BE2C (cell line): ENCODE data around the gene PHACTR1.

Experiments used
- DNase-seq: peaks from one replicate; pipeline ENCODE4 v3.0.0-alpha.2; 2020
- H3K27me3 ChIP-seq: fragments of 250-450 bp; sonication (Bioruptor Pico); 2 replicates; pipeline ENCODE4 v1.5.1; 2020; ENCODE audit warnings: mild to moderate bottlenecking
- H3K36me3 ChIP-seq: fragments of 250-450 bp; sonication (Bioruptor Pico); 2 replicates; pipeline ENCODE4 v1.5.1; 2020; ENCODE audit warnings: mild to moderate bottlenecking
- H3K4me1 ChIP-seq: fragments of 250-450 bp; sonication (Bioruptor Pico); 2 replicates; pipeline ENCODE4 v1.5.1; 2020
- H3K4me3 ChIP-seq: 2 replicates; pipeline ENCODE4 v1.5.1; 2011; ENCODE audit warnings: low read depth, low read length
- H3K9me3 ChIP-seq: fragments of 250-450 bp; sonication (Bioruptor Pico); 2 replicates; pipeline ENCODE4 v1.5.1; 2020
- CTCF ChIP-seq: IDR thresholded peaks from 2 replicates; pipeline ENCODE4 v1.5.1; 2012; ENCODE audit warnings: mild to moderate bottlenecking, low read depth, low read length

The PHACTR1 gene

GRCh38 chr6:13075141-13075845 is 358.7 kb downstream of the PHACTR1 start:
- Histone ChIP-seq H3K4me3 (no peak overlapping the region), H3K9me3 (no peaks in the 10 kb centered on the region), H3K36me3 (no peaks in the 10 kb centered on the region), H3K4me1 (no peaks in the 10 kb centered on the region), H3K27me3 (no peaks in the 10 kb centered on the region)
- TF ChIP-seq CTCF, result no peak
- DNase-seq, result no peak

- H3K36me3 ChIP-seq, result no peaks in the 10 kb centered on the region
- no peak overlapping the region for H3K4me3 ChIP-seq
- no peak for TF ChIP-seq CTCF
- DNase-seq, result no peak
- no peaks in the 10 kb centered on the region for H3K9me3 ChIP-seq
- no peaks in the 10 kb centered on the region for H3K27me3 ChIP-seq
- H3K4me1 ChIP-seq, result no peaks in the 10 kb centered on the region
These were observed 360.0 kb downstream of the PHACTR1 start for GRCh38 chr6:13076575-13076974.

GRCh38 chr6:13077117-13077516 is 360.6 kb downstream of the PHACTR1 start:
- no peak for DNase-seq
- no peak overlapping the region for H3K4me3 ChIP-seq

GRCh38 chr6:13079096-13079723 is 362.6 kb downstream of the PHACTR1 start:
- H3K4me1 ChIP-seq, result no peaks in the 10 kb centered on the region
- H3K27me3 ChIP-seq, result no peaks in the 10 kb centered on the region
- H3K36me3 ChIP-seq, result no peaks in the 10 kb centered on the region
- DNase-seq, result no peak
- TF ChIP-seq CTCF, result no peak
- no peak overlapping the region for H3K4me3 ChIP-seq
- no peaks in the 10 kb centered on the region for H3K9me3 ChIP-seq

More at GRCh38 chr6:13077117-13077516, 360.6 kb downstream of the PHACTR1 start:
- no peaks in the 10 kb centered on the region for H3K9me3 ChIP-seq
- H3K27me3 ChIP-seq, result no peaks in the 10 kb centered on the region
- TF ChIP-seq CTCF, result no peak
- H3K4me1 ChIP-seq, result no peaks in the 10 kb centered on the region
- no peaks in the 10 kb centered on the region for H3K36me3 ChIP-seq

GRCh38 chr6:13080462-13081188 is 364.1 kb downstream of the PHACTR1 start:
- no peaks in the 10 kb centered on the region for H3K9me3 ChIP-seq

More at GRCh38 chr6:13080462-13081188, 364.1 kb downstream of the PHACTR1 start:
- no peaks in the 10 kb centered on the region for H3K27me3 ChIP-seq
- DNase-seq, result no peak
- H3K4me1 ChIP-seq, result no peaks in the 10 kb centered on the region
- no peak overlapping the region for H3K4me3 ChIP-seq
- no peaks in the 10 kb centered on the region for H3K36me3 ChIP-seq
- no peak for TF ChIP-seq CTCF
